ENCODE measurements around the gene TCF7L1. TPM values are rescaled to one million over a fixed set of nuclear protein-coding genes. Genes with fewer than 3 reads are reported as not detected.
A peak's percentile ranks its signal among the peaks of the same experiment; 100 is the strongest.
"Not testable (repeated sequence)": the region's sequence is repeated elsewhere in the genome, so short reads cannot be mapped to it uniquely, and the experiment has no call there.

TCF7L1 gene
- total RNA-seq, 1 donor from 2014 or later, result 10.3 TPM

DNA sequence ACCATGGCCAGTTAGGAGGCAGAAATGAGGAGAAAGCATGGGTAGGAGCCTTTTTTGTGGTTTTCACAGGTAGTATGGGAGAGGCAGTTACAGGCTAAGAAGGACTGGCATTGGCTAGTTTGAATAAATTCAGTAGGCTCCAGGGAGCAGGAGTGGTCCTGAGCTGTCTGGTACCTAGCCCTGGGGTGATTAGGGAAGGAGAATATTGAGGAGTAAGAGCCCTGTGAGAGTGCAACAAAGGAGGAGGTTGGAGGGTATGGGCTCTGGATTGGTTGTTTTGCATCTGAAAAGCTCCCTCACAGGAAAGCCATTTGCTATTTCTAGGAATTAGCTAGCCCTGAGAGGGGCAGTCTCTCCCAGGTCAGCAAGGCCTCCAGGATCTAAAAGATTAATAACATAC lies 13.3 kb upstream of the TCF7L1 start:
- no peak for DNase-seq (ENCODE audit: low spot score in 2 of 2)
- H3K4me1 ChIP-seq, result no peaks in the 10 kb centered on the region
- TF ChIP-seq, protein P1, sequence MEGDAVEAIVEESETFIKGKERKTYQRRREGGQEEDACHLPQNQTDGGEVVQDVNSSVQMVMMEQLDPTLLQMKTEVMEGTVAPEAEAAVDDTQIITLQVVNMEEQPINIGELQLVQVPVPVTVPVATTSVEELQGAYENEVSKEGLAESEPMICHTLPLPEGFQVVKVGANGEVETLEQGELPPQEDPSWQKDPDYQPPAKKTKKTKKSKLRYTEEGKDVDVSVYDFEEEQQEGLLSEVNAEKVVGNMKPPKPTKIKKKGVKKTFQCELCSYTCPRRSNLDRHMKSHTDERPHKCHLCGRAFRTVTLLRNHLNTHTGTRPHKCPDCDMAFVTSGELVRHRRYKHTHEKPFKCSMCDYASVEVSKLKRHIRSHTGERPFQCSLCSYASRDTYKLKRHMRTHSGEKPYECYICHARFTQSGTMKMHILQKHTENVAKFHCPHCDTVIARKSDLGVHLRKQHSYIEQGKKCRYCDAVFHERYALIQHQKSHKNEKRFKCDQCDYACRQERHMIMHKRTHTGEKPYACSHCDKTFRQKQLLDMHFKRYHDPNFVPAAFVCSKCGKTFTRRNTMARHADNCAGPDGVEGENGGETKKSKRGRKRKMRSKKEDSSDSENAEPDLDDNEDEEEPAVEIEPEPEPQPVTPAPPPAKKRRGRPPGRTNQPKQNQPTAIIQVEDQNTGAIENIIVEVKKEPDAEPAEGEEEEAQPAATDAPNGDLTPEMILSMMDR (IDR thresholded peaks at IDR 0.05), result no peak
- H3K4me3 ChIP-seq, result no peak overlapping the region
- no peak overlapping the region for H3K27ac ChIP-seq
- H3K27me3 ChIP-seq, result no peaks in the 10 kb centered on the region
- H3K9me3 ChIP-seq, result no peaks in the 10 kb centered on the region
- H3K36me3 ChIP-seq, result no peaks in the 10 kb centered on the region
- intact Hi-C loops (cut with DNase I), result no loop called here

DNA sequence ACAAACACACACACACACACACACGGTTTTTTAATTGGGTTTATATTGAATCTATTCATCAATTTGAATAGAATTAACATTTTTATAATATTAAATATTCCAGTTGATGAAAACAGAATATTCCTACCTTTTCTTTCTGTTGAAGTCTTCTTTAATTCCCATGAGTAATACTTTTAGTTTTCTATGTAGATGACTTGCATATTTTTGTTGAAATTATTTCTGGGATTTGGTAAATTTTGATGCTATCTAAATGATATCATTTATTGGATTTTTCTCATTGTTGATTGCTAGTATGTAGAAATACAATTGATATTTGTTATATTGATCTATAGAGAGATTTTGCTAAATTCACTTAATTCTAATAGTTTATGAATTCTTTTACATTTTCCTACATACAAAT lies 12.8 kb upstream of the TCF7L1 start:
- Histone ChIP-seq H3K4me3 (no peak overlapping the region), H3K4me1 (no peaks in the 10 kb centered on the region), H3K36me3 (no peaks in the 10 kb centered on the region), H3K27ac (no peak overlapping the region), H3K9me3 (no peaks in the 10 kb centered on the region), H3K27me3 (no peaks in the 10 kb centered on the region)
- DNase-seq (ENCODE audit: low spot score in 2 of 2), result no peak
- TF ChIP-seq, protein P1 (IDR thresholded peaks at IDR 0.05), result no peak
- intact Hi-C loops (cut with DNase I), result no loop called here

DNA sequence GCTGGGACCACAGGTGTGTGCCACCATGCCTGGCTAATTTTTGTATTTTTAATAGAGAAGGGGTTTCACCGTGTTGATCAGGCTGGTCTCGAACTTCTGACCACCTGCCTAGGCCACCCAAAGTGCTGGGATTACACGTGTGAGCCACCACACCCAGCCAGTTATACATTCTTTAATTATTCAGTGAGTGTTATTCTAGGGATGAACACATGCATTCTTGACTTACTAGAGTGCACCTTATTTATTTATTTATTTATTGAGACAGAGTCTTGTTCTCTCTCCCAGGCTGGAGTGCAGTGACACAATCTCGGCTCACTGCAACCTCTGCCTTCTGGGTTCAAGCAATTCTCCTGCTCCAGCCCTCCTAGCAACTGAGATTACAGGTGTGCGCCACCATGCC lies 6.7 kb upstream of the TCF7L1 start:
- intact Hi-C loops (cut with DNase I), result not testable (repeated sequence)

DNA sequence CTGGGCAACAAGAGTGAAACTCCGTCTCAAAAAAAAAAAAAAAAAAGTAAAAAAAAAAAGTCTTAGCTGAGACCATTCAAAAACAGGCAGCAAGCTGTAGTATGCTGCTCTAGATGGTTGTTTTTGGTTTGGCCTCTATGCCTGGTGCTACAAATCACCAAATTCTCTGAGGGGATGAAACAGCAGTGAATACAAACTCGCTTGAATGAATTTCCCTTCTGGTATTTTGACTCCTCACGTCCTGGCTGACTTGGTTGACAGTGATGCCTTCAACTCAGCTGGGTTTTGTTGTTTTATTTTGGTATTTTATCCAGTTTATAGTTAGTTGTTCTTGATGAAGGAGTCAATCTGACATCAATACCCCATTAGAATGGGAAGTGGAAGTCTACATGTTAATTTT lies 3.3 kb upstream of the TCF7L1 start:
- H3K36me3 ChIP-seq, result no peaks in the 10 kb centered on the region
- TF ChIP-seq, protein P1 (IDR thresholded peaks at IDR 0.05), result no peak
- intact Hi-C loops (cut with DNase I), result loop anchor here (5.0 kb wide), 3 partner anchors 63 to 407 kb away; partner anchors contain the start of genes KCMF1 and MAT2A
- no peak overlapping the region for H3K4me3 ChIP-seq
- H3K27ac ChIP-seq, result no peak overlapping the region
- DNase-seq (ENCODE audit: low spot score in 2 of 2), result no peak
- peaks cover 4 to 9% of the 10 kb centered on the region in 2 donors for H3K4me1 ChIP-seq
- H3K27me3 ChIP-seq, result no peaks in the 10 kb centered on the region
- H3K9me3 ChIP-seq, result no peaks in the 10 kb centered on the region

More for the DNA sequence above, 6.7 kb upstream of the TCF7L1 start:
- not testable (repeated sequence) for H3K9me3 ChIP-seq; H3K36me3 ChIP-seq; H3K4me1 ChIP-seq; H3K27me3 ChIP-seq; H3K4me3 ChIP-seq; DNase-seq (ENCODE audit: low spot score in 2 of 2); H3K27ac ChIP-seq

DNA sequence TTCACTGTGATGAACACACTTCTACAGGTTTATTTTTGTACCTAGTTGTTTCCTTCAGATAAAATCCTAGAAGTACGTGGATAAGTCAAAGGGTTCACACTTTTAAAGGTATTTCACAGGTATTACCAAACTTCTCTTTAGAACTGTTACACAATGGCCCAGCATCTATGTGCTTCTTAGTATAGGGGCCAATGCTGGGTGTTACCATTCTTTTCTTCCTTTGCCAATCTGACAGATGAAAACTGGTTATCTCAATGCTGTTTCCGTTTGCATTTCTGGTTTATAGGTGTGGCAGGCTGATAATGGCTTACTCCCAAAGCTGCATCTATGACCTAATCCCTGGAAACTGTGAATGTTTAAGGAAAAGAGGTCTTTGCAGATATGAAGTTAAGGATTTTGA lies 2.8 kb upstream of the TCF7L1 start:
- H3K4me1 ChIP-seq, result peaks cover 4 to 13% of the 10 kb centered on the region in 2 donors
- no peaks in the 10 kb centered on the region for H3K27me3 ChIP-seq
- TF ChIP-seq, protein P1 (IDR thresholded peaks at IDR 0.05), result no peak
- no peaks in the 10 kb centered on the region for H3K36me3 ChIP-seq
- DNase-seq (ENCODE audit: low spot score in 2 of 2), result no peak
- H3K4me3 ChIP-seq, result no peak overlapping the region
- H3K9me3 ChIP-seq, result no peaks in the 10 kb centered on the region
- H3K27ac ChIP-seq, result no peak overlapping the region
- intact Hi-C loops (cut with DNase I), result loop anchor here (5.0 kb wide), 3 partner anchors 63 to 407 kb away; partner anchors contain the start of genes KCMF1 and MAT2A

DNA sequence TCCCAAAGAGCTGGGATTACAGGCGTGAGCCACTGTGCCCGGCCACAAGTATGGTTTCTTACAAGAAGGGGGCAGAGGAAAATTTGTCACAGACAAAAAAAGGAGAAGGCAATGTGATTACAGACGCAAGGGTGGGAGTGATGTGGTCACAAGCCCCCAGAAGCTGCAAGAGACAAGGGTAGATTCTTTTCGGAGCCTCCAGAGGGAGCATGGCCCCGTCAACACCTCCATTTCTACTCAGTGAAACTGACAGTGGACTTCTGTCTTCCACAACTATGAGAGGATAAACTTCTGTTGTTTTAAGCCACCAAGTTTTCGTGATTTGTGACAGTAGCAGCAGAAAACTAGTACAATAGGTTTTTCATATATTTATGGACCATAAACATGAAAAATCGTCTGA lies 2.1 kb upstream of the TCF7L1 start:
- peaks cover 4 to 18% of the 10 kb centered on the region in 2 donors for H3K4me1 ChIP-seq
- H3K36me3 ChIP-seq, result no peaks in the 10 kb centered on the region
- TF ChIP-seq, protein P1 (IDR thresholded peaks at IDR 0.05), result peak in 2 of 3 experiments; percentile 36 to 40
- H3K27me3 ChIP-seq, result no peaks in the 10 kb centered on the region
- DNase-seq (ENCODE audit: low spot score in 2 of 2), result no peak
- no peaks in the 10 kb centered on the region for H3K9me3 ChIP-seq
- intact Hi-C loops (cut with DNase I), result loop anchor here (5.0 kb wide), 3 partner anchors 64 to 406 kb away; partner anchors contain the start of genes KCMF1 and MAT2A
- no peak overlapping the region for H3K4me3 ChIP-seq
- H3K27ac ChIP-seq, result no peak overlapping the region
